HG03571 (cell line): ENCODE data around the gene SLC35G2.
"Not testable (repeated sequence)": the region's sequence is repeated elsewhere in the genome, so short reads cannot be mapped to it uniquely, and the experiment has no call there.

Source experiments
- ATAC-seq: cut with Tn5 transposase; IDR thresholded peaks from one replicate; pipeline ENCODE4 v1.9.1; 2021; ENCODE audit not compliant: unreplicated experiment

SLC35G2 gene

GRCh38 chr3:136835089-136835812, 16.3 kb downstream of the SLC35G2 start:
- no peak for ATAC-seq

- no peak for ATAC-seq
Measured at GRCh38 chr3:136835813-136836510, 17.0 kb downstream of the SLC35G2 start.

- ATAC-seq = no peak
Measured at GRCh38 chr3:136836511-136837156, 17.7 kb downstream of the SLC35G2 start.

- no peak for ATAC-seq
Measured at GRCh38 chr3:136838641-136839555, 20.0 kb downstream of the SLC35G2 start.

- ATAC-seq = no peak
Measured at GRCh38 chr3:136839556-136839931, 20.6 kb downstream of the SLC35G2 start.

GRCh38 chr3:136840252-136840651, 21.3 kb downstream of the SLC35G2 start:
- no peak for ATAC-seq

- ATAC-seq = no peak
Measured at GRCh38 chr3:136842294-136842693, 23.4 kb downstream of the SLC35G2 start.

GRCh38 chr3:136844724-136845123, 25.8 kb downstream of the SLC35G2 start:
- ATAC-seq = no peak

GRCh38 chr3:136852180-136852579, 33.3 kb downstream of the SLC35G2 start:
- no peak for ATAC-seq

GRCh38 chr3:136856665-136857064, 37.7 kb downstream of the SLC35G2 start:
- ATAC-seq = no peak

GRCh38 chr3:136858381-136858780, 39.5 kb downstream of the SLC35G2 start:
- ATAC-seq = no peak

- no peak for ATAC-seq
Measured at GRCh38 chr3:136860541-136860940, 41.6 kb downstream of the SLC35G2 start.

GRCh38 chr3:136861890-136862616, 43.1 kb downstream of the SLC35G2 start, which contains the start of gene NCK1:
Gene NCK1 (plus strand): TSS chr3:136862208. CDS start chr3:136928002, 65,794 bp downstream.
- peak; percentile 98 for ATAC-seq

- ATAC-seq = peak; percentile 13
Measured at GRCh38 chr3:136862617-136863322, 43.8 kb downstream of the SLC35G2 start.

GRCh38 chr3:136869282-136869681, 50.4 kb downstream of the SLC35G2 start:
- ATAC-seq = no peak

- not testable (repeated sequence) for ATAC-seq
Measured at GRCh38 chr3:136872258-136872657, 53.3 kb downstream of the SLC35G2 start.

- ATAC-seq = not testable (repeated sequence)
Measured at GRCh38 chr3:136879510-136879909, 60.6 kb downstream of the SLC35G2 start.

- no peak for ATAC-seq
Measured at GRCh38 chr3:136882571-136882970, 63.6 kb downstream of the SLC35G2 start.

- no peak for ATAC-seq
Measured at GRCh38 chr3:136883967-136884720, 65.2 kb downstream of the SLC35G2 start.
